GM03348 (cell line): ENCODE data around the gene SPECC1L.

Experiments
- DNase-seq: peaks from one replicate; pipeline ENCODE4 v3.0.0; 2012; ENCODE audit warnings: low spot score

Gene SPECC1L

DNA sequence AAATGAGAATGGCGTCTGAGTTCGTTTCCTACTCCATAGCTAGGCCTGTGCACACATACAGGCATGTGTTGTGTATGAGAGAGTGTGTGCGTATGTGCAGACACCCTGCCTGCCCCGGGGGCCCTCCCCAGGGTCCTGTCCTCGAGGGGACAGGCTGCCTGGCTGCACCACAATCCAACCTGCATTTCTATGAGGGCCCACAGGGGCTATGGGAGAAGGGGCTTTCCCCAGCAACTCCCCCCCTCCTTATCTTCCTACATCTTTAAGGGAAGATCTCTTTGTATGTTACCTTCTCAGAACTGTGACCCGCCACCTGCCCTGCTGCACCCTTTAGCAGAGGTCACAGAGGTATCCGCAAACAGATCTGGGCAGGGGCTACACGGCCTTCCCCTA lies 171.7 kb downstream of the SPECC1L start:
- no peak for DNase-seq

DNA sequence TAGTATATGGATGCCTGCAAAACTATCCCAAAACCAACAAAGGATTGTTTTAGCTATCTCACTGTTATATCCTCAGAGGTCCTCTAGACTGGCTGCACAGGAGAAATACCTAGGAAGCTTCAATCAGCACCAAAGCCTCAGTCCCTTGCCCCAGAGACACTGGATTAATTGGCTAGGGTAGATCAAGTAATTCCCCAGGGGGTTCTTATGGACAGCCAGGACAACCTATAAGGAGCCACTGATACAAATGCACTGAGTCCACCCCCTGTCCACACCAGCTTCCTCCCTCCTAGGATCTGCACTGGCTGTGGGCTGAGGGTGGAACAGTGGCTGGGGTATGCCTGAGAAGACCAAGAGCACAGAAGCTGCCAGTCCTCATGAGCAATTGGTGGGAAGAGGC lies 173.0 kb downstream of the SPECC1L start:
- no peak for DNase-seq

DNA sequence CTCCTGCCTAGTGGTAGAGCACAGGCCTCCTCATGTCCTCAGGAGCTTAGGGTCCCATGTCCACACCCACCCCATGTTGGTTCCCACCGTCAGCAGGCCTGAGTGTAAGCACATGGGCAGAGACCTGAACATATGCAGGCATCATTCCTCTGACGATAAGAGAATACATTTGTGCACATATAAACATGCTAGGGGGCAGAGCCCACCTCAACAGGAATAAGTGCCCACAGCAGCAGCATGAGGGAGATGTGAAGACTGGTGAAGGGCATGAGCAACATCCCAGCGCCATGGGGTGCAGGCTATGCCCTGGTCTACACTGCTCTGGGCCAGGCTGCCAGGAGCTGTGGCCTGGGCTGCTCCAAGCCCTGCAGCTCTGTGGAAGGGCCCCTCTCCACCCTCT lies 173.6 kb downstream of the SPECC1L start:
- DNase-seq = no peak

DNA sequence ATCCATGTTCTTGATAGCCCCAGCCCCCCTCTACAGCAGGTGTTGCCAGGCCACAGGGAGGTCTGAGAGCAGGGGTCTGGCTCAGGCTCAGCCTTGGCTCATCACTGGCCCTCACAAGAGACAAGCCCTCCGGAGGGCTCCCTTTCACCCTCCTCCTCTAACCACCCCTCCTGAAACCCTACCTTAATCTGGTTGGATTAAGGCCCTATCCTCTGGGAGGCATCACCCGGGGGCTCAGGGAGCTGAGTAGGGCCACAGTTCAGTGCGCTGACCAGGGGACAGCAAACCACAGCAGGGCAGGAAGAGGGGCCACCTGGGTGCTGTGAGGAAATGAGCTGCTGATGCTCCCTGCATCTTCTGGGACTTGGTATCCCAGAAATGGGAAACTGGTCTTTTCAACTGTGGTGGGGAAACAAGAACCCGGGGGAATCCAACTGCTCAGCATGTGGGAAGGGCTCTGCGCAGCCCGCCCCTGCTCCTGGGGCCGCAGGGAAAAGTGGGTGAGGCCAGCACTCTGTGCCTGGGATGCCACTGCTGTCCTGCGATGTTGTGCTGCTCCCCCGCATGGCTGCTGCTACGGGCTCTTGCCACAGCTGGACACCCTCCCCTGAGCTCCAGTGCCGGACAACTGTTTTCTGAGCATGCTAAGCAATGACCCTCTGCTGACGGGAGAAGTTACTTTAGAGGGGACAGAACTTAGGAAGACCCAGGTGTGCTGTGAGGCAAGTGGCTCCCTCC lies 174.3 kb downstream of the SPECC1L start:
- no peak for DNase-seq

DNA sequence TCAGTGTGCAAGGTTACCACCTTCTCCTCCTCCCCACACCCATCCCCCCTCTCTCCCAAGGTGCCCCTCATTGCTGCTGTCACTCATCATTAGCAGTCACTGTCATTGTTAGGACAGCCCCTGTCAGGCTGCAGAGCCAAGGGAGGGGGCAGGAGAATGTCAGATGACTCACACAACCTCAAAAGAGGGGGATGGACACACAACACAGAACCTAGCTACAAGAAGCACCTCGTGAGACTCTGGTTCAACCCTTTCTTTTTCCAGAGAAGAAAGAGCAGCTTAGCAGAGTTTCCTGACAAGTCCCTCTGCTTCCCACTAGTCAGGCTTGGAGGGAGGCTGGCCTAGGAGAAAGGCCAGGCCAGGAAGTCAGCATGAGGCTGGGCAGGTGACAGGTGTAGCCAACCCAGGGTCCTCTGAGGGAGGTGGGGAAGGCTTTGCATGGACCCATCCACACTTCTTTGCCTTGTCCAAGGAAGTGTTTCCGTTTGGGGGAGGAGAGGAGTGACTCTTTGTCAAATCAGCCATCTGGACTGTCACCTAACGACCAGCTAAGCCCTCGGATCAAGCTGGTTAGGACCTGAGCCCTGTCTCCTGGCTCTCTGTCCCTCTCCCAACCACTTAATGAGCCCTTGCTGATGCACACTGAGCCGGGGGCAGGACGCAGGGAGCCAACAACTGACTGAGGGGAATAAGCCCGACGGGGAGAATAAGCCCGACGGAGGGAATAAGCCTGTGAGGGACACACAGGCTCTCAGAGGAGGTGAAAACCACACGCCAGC lies 175.0 kb downstream of the SPECC1L start:
- no peak for DNase-seq

DNA sequence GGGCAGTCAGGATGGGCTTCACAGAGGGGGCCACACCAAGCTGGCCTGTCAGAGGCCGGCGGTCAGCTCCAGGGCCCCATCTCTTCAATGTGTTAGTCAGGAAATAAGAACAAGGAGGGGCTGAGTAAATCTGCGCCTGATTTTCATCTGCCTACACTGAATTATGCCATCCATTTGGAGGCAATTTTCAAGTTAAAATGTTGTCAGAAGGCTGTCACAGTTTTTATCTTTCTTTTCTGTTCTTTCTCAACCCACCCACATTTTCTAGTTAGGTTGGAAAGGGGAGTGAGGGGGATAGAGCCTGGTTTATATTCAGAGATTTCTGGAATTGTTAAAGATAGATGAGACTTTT lies 175.6 kb downstream of the SPECC1L start:
- DNase-seq = no peak

DNA sequence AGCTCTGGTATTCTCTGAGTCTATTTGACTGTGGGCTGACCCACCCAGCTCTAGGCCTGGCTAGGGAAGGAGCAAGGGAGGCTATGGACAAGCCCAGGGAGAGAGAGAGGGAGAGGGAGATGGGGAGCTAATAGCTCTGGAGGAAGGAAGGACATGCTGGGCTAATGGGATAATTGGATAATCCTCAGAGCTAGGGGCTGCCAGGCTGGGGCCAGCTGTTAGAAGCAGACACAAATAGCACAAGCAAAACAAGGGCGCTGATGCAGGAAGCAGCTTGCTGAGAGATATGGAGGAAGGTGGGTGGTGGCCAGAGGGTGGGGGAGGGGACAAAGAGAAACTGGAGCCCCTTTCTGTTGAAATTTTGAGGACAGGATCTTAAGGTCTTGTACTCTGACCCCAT lies 180.0 kb downstream of the SPECC1L start:
- no peak for DNase-seq

DNA sequence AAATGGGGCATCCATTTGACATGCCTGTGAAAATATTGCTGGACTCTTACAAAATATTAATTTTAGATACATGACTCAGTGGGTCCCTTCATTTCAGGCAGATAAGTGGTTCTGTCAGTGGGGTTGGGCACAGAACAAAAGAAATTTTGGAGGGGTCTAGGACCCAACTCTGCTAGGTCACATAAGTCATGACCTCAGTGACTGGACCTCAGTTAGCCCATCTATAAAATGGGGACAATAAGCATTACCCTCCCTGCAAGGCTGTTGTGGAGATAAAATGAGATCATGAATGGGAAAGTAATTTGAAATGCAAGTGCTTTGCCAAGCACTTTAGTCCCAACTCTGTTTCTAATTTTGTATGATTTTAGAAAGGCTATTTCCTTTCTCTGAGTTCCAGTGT lies 180.5 kb downstream of the SPECC1L start:
- DNase-seq = no peak

DNA sequence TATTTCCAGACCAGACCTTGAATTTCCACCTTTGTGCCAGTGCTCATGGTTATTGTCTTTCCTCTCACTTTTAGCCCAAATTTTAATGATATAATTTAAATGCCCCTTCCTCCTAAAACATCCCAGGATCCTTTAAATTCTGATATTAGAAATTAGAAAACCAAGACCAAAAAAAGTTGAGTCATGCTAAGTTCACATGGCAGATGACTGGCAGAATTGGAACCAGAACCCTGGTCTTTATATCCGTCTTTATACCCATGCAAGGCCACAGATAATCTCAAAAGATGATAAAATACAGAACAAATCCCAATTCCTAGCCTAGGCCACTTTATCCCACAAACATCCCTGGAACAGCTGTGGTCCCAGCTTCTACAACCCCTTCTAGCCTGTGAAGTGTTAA lies 183.2 kb downstream of the SPECC1L start:
- no peak for DNase-seq

DNA sequence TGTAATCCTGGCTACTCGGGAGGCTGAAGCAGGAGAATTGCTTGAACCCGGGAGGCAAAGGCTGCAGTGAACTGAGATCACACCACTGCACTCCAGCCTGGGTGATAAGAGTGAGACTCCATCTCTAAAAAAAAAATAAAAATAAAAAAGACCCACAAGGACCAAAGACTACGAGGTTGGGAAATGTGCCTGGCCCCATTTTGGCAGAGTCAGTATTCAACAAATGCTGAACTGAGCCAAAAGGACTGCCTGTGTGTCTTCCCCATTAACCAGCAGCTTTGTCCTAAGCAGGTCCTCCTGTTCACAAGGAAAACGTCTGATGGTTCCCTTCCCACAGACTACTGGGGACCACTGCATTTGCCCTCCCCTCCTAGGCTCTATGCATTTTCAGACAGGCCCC lies 184.4 kb downstream of the SPECC1L start:
- DNase-seq = no peak

DNA sequence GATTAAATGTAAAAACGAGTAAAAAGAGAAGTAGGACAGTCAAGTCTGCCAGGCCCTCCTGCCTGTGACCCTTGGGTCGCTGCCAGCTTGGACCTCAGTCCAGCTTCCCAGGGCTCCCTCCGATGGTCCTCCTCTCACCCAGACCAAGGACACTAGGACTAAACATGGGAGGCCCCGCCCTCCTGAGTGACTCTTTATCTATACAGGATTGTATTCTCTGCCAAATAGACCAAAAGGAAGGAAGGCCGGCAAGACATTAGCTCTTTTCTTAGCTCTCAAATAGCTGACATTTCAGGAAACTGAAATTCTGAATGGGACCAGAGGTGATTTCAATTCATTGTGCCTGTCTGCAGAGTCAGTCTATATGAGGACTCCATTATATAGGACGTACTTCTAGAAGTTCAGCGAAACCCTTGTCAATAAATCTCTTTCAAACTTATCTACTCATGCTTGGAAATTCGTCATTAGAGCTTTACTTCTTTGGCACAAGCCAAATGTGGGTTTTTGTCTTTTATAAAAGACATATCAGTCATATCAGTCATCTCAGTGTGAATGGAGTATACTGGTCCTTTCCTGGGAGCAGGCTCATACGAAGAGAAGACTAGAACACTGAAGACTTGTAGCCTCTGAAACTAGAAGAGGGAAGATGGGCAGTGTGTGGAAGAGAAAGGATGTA lies 185.3 kb downstream of the SPECC1L start:
- DNase-seq = no peak

DNA sequence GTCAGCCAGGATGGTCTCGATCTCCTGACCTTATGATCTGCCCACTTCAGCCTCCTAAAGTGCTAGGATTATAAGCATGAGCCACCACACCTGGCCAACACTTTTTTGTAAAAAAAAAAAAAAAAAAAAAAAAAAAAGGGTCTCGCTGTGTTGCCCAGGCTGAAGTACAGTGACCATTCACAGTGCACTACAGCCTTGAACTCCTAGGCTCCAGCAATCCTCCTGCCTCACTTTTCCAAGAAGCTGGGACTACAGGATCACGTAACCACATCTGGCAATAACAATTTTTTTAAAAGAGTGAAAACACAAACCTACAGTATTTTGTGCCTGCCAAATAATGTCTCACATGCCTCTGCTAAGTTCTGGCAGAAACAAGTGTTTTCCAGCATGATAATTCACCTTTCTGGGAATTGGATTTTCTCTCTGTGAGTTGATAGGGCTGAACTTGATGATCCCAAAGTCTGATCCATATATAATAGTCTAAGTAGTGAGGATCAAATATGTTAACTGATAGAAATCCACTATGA lies 187.3 kb downstream of the SPECC1L start:
- no peak for DNase-seq

DNA sequence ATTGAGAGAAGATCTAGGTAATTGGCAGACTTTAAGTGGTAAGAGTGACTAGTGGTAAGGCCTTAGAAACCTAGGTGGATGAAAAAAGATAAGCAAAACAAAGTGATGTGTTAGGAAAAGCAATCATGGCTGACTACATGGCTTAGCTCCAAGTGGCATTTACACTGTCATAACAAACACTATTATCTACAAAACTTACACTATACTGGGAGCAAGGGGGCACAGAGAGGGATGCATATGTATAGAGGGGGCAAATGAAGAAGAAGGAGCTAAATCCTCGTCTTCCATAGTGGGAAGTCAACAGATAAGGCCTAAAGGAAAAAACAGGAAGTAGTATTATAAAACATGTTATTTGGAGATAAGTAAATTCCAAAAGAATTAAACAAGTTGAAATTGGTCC lies 189.3 kb downstream of the SPECC1L start:
- DNase-seq = no peak

DNA sequence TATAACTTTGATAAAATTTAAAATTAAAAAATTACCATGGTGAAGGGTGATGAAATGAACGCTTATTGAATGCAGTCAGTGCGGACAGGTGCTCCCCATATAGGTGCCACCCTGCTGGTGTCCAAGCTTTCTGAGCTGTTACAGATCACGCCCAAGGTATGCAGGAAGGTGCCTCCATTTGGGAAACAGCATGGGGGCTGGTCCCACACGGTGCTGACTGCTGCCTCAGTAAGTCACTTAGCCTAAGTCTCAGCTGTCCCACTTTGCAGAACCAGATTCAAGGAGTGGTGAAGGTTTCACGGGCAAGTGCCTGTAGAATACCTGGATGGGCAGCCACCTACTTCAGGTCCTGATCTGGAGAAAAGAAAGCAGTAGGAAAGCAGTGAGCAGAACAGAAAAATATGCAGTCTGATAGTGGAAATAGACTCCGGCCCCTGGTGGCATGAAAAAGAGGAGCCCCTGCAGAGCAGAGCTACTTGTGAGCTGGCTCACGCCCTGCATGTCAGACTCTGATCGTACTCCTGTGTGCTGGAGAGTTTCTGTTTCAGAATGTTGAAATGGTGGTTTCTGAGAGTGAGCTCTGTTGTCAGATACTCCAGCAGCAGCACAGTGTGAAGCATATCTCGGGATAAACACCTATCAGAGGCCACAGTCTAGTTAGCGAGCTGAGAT lies 189.9 kb downstream of the SPECC1L start:
- DNase-seq = no peak

DNA sequence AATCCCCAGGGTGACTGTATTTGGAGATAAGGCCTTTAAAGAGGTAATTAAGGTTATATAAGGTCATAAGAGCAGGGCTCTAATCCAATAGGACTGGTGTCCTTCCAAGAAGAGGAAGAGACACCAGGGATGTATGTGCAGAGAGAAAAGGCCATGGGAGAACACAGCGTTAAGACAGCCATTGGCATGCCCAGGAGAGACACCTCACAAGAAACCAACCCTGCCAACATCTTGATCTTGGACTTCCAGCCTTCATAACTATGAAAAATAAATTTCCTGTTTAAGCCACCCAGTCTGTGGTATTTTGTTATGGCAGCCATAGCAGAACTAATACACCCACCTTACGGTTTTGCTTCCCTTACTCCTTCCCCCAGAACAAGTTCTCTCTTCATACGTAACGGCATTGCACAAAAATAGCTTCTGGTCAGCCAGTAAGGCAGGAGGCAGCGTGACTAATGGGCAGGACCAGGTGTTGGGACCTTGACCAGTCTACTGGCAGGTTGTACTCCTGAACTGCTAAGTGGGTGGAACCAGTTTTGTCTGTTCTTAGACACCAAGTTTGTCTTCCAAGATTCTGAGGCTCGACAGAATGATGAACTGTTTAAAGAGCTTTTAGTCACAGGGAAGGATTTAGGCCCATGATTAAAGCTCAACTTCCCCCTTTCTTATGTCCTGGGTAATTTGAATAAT lies 192.6 kb downstream of the SPECC1L start:
- no peak for DNase-seq

DNA sequence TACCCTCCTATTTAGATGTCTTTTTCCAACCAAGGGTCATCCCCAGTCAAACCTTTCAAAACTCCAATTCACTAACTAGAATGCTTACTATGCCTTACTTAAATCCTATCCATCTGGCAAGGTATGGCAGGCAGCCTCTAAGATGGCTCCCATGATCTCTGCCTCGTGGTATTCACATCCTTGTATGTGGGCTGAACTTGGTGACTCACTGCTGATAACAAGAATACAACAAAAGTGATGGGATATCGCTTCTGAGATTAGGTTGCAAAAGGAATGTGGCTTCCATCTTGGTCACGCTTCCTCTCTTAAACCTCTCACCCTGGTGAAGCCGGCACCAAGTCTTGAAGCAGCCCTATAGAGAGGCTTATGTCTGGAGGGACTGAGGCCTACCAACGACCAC lies 194.9 kb downstream of the SPECC1L start:
- no peak for DNase-seq

DNA sequence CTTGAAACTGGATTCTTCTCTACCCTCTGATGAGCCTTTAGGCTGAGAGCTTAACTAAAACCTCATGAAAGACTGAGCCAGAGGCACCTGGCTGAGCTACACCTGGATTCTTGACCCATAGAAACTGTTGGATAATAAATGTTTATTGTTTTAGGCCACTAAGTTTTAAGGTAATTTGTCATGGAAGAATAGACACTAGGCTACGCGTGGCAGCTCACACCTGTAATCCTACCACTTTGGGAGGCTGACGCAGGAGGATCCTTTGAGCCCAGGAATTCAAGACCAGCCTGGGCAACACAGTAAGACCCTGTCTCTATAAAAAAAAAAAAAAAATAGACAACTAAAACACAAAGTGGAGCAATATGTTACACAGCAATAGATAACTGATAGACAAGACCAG lies 195.3 kb downstream of the SPECC1L start:
- DNase-seq = no peak

DNA sequence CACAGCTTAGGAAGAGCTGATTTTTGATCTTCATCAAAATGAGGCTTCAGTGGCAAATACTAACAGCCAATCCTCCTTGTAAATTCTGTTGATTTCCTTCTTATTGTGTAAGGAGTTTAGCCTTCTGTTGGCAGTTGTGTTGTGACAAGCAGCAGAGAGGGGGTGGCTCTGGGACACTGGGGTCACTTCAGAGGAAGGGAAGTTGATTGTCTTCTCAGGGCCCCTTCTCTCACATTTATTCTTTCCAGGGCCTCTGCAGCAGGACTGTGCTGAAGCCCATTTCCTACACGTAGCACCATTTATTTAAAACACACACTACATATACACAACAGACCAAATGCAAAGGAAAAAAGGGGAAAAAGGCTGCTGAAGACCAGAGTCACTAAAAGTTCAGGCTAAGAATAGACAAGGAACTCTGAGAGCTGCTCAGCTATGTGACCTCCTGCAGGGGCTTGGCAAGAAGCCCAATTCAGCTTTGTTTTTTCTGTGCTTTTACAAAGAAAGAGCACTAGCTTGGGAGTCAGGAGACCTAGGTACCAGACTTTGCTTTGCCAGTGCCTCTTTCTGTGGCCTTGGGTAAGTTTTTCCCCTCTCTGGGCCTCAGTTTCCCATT lies 196.2 kb downstream of the SPECC1L start:
- DNase-seq = peak; percentile 44

DNA sequence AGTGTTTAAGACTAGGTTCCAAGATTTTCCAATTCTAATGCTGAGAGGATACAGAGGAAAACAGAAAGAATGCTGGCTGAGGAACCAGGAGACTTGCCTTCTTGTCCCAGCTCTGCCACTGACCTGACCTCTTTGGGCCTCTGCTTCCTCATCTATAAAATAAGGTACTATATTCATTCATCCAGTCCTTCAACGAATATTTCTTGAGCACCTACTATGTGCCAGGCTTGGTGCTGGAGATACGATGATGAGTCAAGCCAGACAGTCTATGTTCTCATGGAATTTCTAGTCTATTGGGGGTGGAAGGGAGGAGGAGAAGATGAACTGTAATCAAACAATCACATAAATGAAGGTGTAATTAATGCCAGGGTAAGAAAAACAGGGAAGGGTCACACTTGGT lies 196.7 kb downstream of the SPECC1L start:
- no peak for DNase-seq
